Omental fat pad (tissue), 4 donors: ENCODE data around the gene BIRC7. TPM values are rescaled to one million over a fixed set of nuclear protein-coding genes. Genes with fewer than 3 reads are reported as not detected.

Experiments
- ATAC-seq: fragments of 150-250 bp; one replicate; pipeline ENCODE4 v1.9.1; 2016; ENCODE audit warnings: mild to moderate bottlenecking, moderate library complexity; ENCODE audit not compliant: low FRiP score
- DNase-seq: peaks from one replicate; pipeline ENCODE4 v3.0.0-alpha.2; 2019; ENCODE audit warnings: low spot score
- CTCF ChIP-seq, 3 donors: fragments of 450-650 bp; IDR thresholded peaks; one replicate each; pipeline ENCODE4 v1.5.1; 2016 to 2017; ENCODE audit warnings: antibody characterized with exemption in 3 of 3, mild to moderate bottlenecking in 3 of 3, moderate library complexity in 2 of 3
- total RNA-seq, 4 donors: library from RNA; depleted of rRNA; stranded (reverse); fragments of >200 nt; gene quantifications; one replicate each; pipeline ENCODE4 v1.1.0, GENCODE V29; 2016

Gene BIRC7
- total RNA-seq, 4 donors from 2014 or later, result 0.48 to 3.0 TPM; not detected in 2

GRCh38 chr20:63226042-63226943 lies 9.4 kb upstream of the BIRC7 start:
- ATAC-seq (no peak), DNase-seq (no peak)
- TF ChIP-seq CTCF (IDR thresholded peaks at IDR 0.05), result no peak

GRCh38 chr20:63227260-63227659 lies 8.4 kb upstream of the BIRC7 start:
- no peak for TF ChIP-seq CTCF (IDR thresholded peaks at IDR 0.05)
- ATAC-seq (no peak), DNase-seq (no peak)

- DNase-seq (no peak), ATAC-seq (no peak)
- TF ChIP-seq CTCF (IDR thresholded peaks at IDR 0.05), result no peak
Observed at GRCh38 chr20:63228806-63229205, 6.9 kb upstream of the BIRC7 start.

GRCh38 chr20:63230800-63231268 lies 4.9 kb upstream of the BIRC7 start:
- TF ChIP-seq CTCF (IDR thresholded peaks at IDR 0.05), result no peak
- ATAC-seq (peak; percentile 58), DNase-seq (no peak)

- ATAC-seq, result no peak
- no peak for DNase-seq
- no peak for TF ChIP-seq CTCF (IDR thresholded peaks at IDR 0.05)
Observed at GRCh38 chr20:63232235-63233060, 3.3 kb upstream of the BIRC7 start.

GRCh38 chr20:63233061-63233344 lies 2.7 kb upstream of the BIRC7 start:
- ATAC-seq (no peak), DNase-seq (no peak)
- no peak for TF ChIP-seq CTCF (IDR thresholded peaks at IDR 0.05)
